Panc1 (cell line): ENCODE measurements around the gene C19orf81. TPM values are rescaled to one million over a fixed set of nuclear protein-coding genes. Genes with fewer than 3 reads are reported as not detected.

ENCODE experiments used
- ATAC-seq: fragments of 200-7000 bp; cut with Tn5 transposase; 2 replicates; pipeline ENCODE4 v1.9.1; 2020; ENCODE audit warnings: mild to moderate bottlenecking, moderate library complexity
- BruUV-seq: library from RNA; stranded (reverse); fragments of 400-500 nt; replicated peaks from 2 replicates; lab custom pipeline; 2021; lab: Mats Ljungman, UMichigan
- CTCF ChIA-PET: fragments of 300-600 bp; sonication (Branson Sonifier 250); formaldehyde crosslinking; loops from one replicate; lab custom pipeline; 2022; ENCODE audit warnings: antibody characterized with exemption; lab: Charles Lee
- POLR2A ChIA-PET: fragments of 300-600 bp; sonication (Branson Sonifier 250); formaldehyde crosslinking; loops from one replicate; lab custom pipeline; 2022; ENCODE audit warnings: antibody characterized with exemption; lab: Charles Lee
- DNase-seq: peaks from one replicate; pipeline ENCODE4 v3.0.0-alpha.2; 2010; ENCODE audit warnings: low read depth, low spot score
- H3K27ac ChIP-seq: 2 replicates; pipeline ENCODE4 v1.5.1; 2011; ENCODE audit warnings: mild to moderate bottlenecking, low read length, inconsistent platforms
- H3K27me3 ChIP-seq: fragments of 200-500 bp; sonication (Bioruptor generic); 2 replicates; pipeline ENCODE4 v1.6.0; 2014; ENCODE audit warnings: low read length, inconsistent platforms; ENCODE audit not compliant: control insufficient read depth, insufficient read depth
- H3K36me3 ChIP-seq: fragments of 200-500 bp; sonication (Bioruptor generic); 2 replicates; pipeline ENCODE4 v1.5.1; 2014; ENCODE audit warnings: inconsistent platforms, mild to moderate bottlenecking, low read length, moderate library complexity; ENCODE audit not compliant: control insufficient read depth, insufficient read depth
- H3K4me1 ChIP-seq: 2 replicates; pipeline ENCODE4 v1.5.1; 2011; ENCODE audit warnings: inconsistent platforms, mild to moderate bottlenecking, low read length, moderate library complexity; ENCODE audit not compliant: control insufficient read depth, insufficient read depth
- H3K4me3 ChIP-seq, 2 experiments: 2 replicates each; pipeline ENCODE4 v1.5.1; 2011 to 2012; ENCODE audit warnings: low read depth in 2 of 2, low read length in 2 of 2, mild to moderate bottlenecking in 2 of 2, inconsistent platforms in 1 of 2, moderate library complexity in 1 of 2
- H3K9me3 ChIP-seq: fragments of 200-500 bp; sonication (Bioruptor generic); 2 replicates; pipeline ENCODE4 v1.5.1; 2014; ENCODE audit warnings: low read depth, mild to moderate bottlenecking, inconsistent platforms, low read length, moderate library complexity; ENCODE audit not compliant: control insufficient read depth, insufficient read depth
- CTCF ChIP-seq: fragments of 450-650 bp; IDR thresholded peaks from 2 replicates; pipeline ENCODE4 v1.5.1; 2017; ENCODE audit warnings: mild to moderate bottlenecking
- POLR2AphosphoS5 ChIP-seq: IDR thresholded peaks from 2 replicates; pipeline ENCODE4 v1.6.1; 2012; ENCODE audit warnings: mild to moderate bottlenecking, low read depth, low read length, moderate library complexity
- REST ChIP-seq, 2 experiments: IDR thresholded peaks; 2 replicates each; pipeline ENCODE4 v1.6.1; 2011 to 2012; ENCODE audit warnings: low read depth in 2 of 2, control low read depth in 1 of 2, low read length in 1 of 2, mild to moderate bottlenecking in 1 of 2, moderate library complexity in 1 of 2; ENCODE audit not compliant: insufficient read depth in 1 of 2
- SIN3A ChIP-seq: IDR thresholded peaks from 2 replicates; pipeline ENCODE4 v1.6.1; 2012; ENCODE audit warnings: low read depth, mild to moderate bottlenecking, low read length, moderate library complexity, borderline replicate concordance; ENCODE audit not compliant: insufficient read depth
- TCF7L2 ChIP-seq: IDR thresholded peaks from 2 replicates; pipeline ENCODE4 v1.6.1; 2011; ENCODE audit warnings: mild to moderate bottlenecking, low read depth, low read length, inconsistent platforms
- in situ Hi-C: cut with HindIII; loops from 2 replicates; pipeline ENCODE4 v1.10.0; 2016; ENCODE audit warnings: low sequenced_read_pairs, low pct_unique_long_range_greater_than_20kb
- intact Hi-C: fragments of 100-400 bp; cut with micrococcal nuclease; formaldehyde crosslinking; loops from one replicate; pipeline ENCODE4 v1.10.0; 2022; ENCODE audit not compliant: unreplicated experiment
- total RNA-seq: library from RNA; stranded (reverse); gene quantifications from one replicate; pipeline ENCODE4 v1.2.1, GENCODE V29; 2021; ENCODE audit not compliant: unreplicated experiment

Gene C19orf81
- total RNA-seq, 1 experiment from 2014 or later, result 0.98 TPM

GRCh38 chr19:50686310-50687032 lies 37.2 kb downstream of the C19orf81 start:
- no peaks in the 10 kb centered on the region for H3K9me3 ChIP-seq
- H3K27ac ChIP-seq, result no peak overlapping the region
- DNase-seq (no peak), ATAC-seq (peak; percentile 60; the same call in 1 of the 2 replicates)
- H3K27me3 ChIP-seq, result peaks cover 2% of the 10 kb centered on the region; the same call in 1 of the 2 replicates
- intact Hi-C loops (no loop called here), in situ Hi-C loops (no loop called here)
- POLR2A ChIA-PET, result no interaction called here
- no peak for TF ChIP-seq SIN3A
- no peak for TF ChIP-seq POLR2AphosphoS5
- no peak for TF ChIP-seq TCF7L2
- no peak for TF ChIP-seq REST (IDR thresholded peaks at IDR 0.05; ENCODE audit: insufficient read depth in 1 of 2, low read depth in 2 of 2, low read length in 1 of 2)
- no peak for TF ChIP-seq CTCF
- H3K4me1 ChIP-seq, result no peaks in the 10 kb centered on the region
- CTCF ChIA-PET, result no interaction called here
- H3K36me3 ChIP-seq, result no peaks in the 10 kb centered on the region
- no TSS peak for BruUV-seq
- H3K4me3 ChIP-seq, result no peak overlapping the region

GRCh38 chr19:50688766-50689165 lies 39.5 kb downstream of the C19orf81 start:
- TF ChIP-seq REST (IDR thresholded peaks at IDR 0.05; ENCODE audit: insufficient read depth in 1 of 2, low read depth in 2 of 2, low read length in 1 of 2), result no peak
- TF ChIP-seq SIN3A, result no peak
- no peak for TF ChIP-seq TCF7L2
- TF ChIP-seq POLR2AphosphoS5, result no peak
- no peak for TF ChIP-seq CTCF
- no peaks in the 10 kb centered on the region for H3K4me1 ChIP-seq
- peaks cover under 1% of the 10 kb centered on the region; the same call in 1 of the 2 replicates for H3K27me3 ChIP-seq
- H3K4me3 ChIP-seq, result no peak overlapping the region
- ATAC-seq (no peak), DNase-seq (no peak)
- POLR2A ChIA-PET, result no interaction called here
- no peaks in the 10 kb centered on the region for H3K36me3 ChIP-seq
- in situ Hi-C loops, result no loop called here
- H3K27ac ChIP-seq, result no peak overlapping the region
- CTCF ChIA-PET, result interaction anchor here (0.8 kb wide), 1 partner anchor 30 kb away, joined by 17 read pairs; no protein-coding TSS in a partner anchor
- no TSS peak for BruUV-seq
- intact Hi-C loops, result no loop called here
- H3K9me3 ChIP-seq, result no peaks in the 10 kb centered on the region
